HEK293T (cell line): ENCODE results near the gene ATAD3A.

Experiments used
- CTCF ChIA-PET: fragments of 350-600 bp; formaldehyde crosslinking; extraction: SDS; loops from one replicate; lab custom pipeline; 2021; ENCODE audit warnings: antibody characterized with exemption, inconsistent platforms; lab: Yijun Ruan, JAX
- POLR2A ChIA-PET: fragments of 350-600 bp; formaldehyde crosslinking; extraction: SDS; loops from one replicate; lab custom pipeline; 2020; ENCODE audit warnings: antibody characterized with exemption, inconsistent platforms; lab: Yijun Ruan, JAX
- DNase-seq: peaks from one replicate; pipeline ENCODE4 v3.0.0; 2012; ENCODE audit warnings: mixed read lengths; ENCODE audit errors: extremely low spot score
- ARNT ChIP-seq: fragments of 450-650 bp; IDR thresholded peaks from 2 replicates; pipeline ENCODE4 v1.6.1; 2017; ENCODE audit warnings: mild to moderate bottlenecking
- BHLHE40 ChIP-seq: fragments of 450-650 bp; IDR thresholded peaks from 2 replicates; pipeline ENCODE4 v1.6.1; 2016; ENCODE audit warnings: mild to moderate bottlenecking, moderate library complexity, borderline replicate concordance
- CTBP1 ChIP-seq: fragments of 450-650 bp; IDR thresholded peaks from 2 replicates; pipeline ENCODE4 v1.6.1; 2016; ENCODE audit warnings: borderline replicate concordance
- ELF4 ChIP-seq: fragments of 450-650 bp; IDR thresholded peaks from 2 replicates; pipeline ENCODE4 v1.6.1; 2017; ENCODE audit warnings: antibody characterized with exemption
- FOXA1 ChIP-seq: fragments of 450-650 bp; IDR thresholded peaks from 2 replicates; pipeline ENCODE4 v1.6.1; 2016; ENCODE audit warnings: mild to moderate bottlenecking
- FOXK2 ChIP-seq: fragments of 450-650 bp; IDR thresholded peaks from 2 replicates; pipeline ENCODE4 v1.6.1; 2016; ENCODE audit warnings: mild to moderate bottlenecking
- FOXM1 ChIP-seq: fragments of 450-650 bp; IDR thresholded peaks from 2 replicates; pipeline ENCODE4 v1.6.1; 2017; ENCODE audit warnings: mild to moderate bottlenecking, borderline replicate concordance
- HDGF ChIP-seq: fragments of 450-650 bp; IDR thresholded peaks from 2 replicates; pipeline ENCODE4 v1.6.1; 2017; ENCODE audit warnings: antibody characterized with exemption, borderline replicate concordance
- L3MBTL2 ChIP-seq: fragments of 450-650 bp; conservative IDR thresholded peaks from 2 replicates; pipeline ENCODE4 v1.6.1; 2016; ENCODE audit warnings: mild to moderate bottlenecking
- LEF1 ChIP-seq: fragments of 450-650 bp; IDR thresholded peaks from 2 replicates; pipeline ENCODE4 v1.6.1; 2017; ENCODE audit warnings: mild to moderate bottlenecking, borderline replicate concordance
- NFRKB ChIP-seq: fragments of 450-650 bp; IDR thresholded peaks from 2 replicates; pipeline ENCODE4 v1.6.1; 2016; ENCODE audit warnings: mild to moderate bottlenecking, moderate library complexity
- SP1 ChIP-seq: fragments of 450-650 bp; IDR thresholded peaks from 2 replicates; pipeline ENCODE4 v1.6.1; 2017
- SUZ12 ChIP-seq: fragments of 450-650 bp; IDR thresholded peaks from 2 replicates; pipeline ENCODE4 v1.6.1; 2016; ENCODE audit warnings: mild to moderate bottlenecking
- TARDBP ChIP-seq: fragments of 450-650 bp; IDR thresholded peaks from 2 replicates; pipeline ENCODE4 v1.6.1; 2016
- ZNF384 ChIP-seq: fragments of 450-650 bp; IDR thresholded peaks from 2 replicates; pipeline ENCODE4 v1.6.1; 2016
- TF ChIP-seq, protein P1 (sequence below): fragments of 450-650 bp; IDR thresholded peaks from 2 replicates; pipeline ENCODE4 v1.6.1; 2016

ATAD3A gene

DNA sequence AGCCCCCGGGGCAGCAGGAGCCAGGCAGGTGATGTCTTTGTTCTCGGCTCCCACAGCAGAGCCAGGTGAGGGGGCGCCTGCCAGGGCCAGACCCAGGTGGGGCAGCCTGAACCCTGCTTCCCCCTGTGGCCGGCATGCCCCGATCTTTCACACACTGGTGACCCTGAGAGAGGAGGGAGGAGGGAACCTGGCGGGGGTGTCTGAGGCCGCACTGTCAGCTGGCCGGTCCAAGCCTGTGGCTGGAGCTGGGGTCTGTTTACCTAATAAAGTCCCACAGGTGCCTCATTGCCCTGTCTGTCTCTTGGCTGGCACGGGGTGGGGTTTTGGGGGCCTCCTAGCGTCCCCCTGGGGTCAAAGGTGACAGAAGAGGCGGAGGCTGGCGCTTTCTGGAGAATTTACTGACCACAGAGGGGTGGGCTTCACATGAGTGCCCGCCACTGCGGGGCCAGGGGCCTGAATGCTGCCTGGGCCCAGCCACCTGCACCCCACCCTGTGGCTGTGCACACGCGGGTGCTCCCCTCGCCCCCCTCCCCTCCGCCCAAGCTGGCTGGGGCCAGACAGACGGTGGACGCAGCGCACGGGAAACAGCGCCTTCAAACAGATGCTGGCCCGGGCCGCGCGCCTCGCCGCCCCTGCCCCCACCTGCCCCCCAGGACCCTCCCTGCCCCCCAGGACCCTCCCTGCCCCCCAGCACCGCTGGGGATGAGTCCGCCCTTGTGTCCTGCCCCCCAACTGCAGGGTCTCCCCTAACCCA is 22.6 kb downstream of the ATAD3A start:
- CTCF ChIA-PET: no interaction called here
- TF ChIP-seq LEF1 (no peak), ELF4 (no peak), L3MBTL2 (no peak), NFRKB (no peak)
- TF ChIP-seq, protein P1, sequence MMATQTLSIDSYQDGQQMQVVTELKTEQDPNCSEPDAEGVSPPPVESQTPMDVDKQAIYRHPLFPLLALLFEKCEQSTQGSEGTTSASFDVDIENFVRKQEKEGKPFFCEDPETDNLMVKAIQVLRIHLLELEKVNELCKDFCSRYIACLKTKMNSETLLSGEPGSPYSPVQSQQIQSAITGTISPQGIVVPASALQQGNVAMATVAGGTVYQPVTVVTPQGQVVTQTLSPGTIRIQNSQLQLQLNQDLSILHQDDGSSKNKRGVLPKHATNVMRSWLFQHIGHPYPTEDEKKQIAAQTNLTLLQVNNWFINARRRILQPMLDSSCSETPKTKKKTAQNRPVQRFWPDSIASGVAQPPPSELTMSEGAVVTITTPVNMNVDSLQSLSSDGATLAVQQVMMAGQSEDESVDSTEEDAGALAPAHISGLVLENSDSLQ: no peak
- DNase-seq: no peak
- POLR2A ChIA-PET: no interaction called here

DNA sequence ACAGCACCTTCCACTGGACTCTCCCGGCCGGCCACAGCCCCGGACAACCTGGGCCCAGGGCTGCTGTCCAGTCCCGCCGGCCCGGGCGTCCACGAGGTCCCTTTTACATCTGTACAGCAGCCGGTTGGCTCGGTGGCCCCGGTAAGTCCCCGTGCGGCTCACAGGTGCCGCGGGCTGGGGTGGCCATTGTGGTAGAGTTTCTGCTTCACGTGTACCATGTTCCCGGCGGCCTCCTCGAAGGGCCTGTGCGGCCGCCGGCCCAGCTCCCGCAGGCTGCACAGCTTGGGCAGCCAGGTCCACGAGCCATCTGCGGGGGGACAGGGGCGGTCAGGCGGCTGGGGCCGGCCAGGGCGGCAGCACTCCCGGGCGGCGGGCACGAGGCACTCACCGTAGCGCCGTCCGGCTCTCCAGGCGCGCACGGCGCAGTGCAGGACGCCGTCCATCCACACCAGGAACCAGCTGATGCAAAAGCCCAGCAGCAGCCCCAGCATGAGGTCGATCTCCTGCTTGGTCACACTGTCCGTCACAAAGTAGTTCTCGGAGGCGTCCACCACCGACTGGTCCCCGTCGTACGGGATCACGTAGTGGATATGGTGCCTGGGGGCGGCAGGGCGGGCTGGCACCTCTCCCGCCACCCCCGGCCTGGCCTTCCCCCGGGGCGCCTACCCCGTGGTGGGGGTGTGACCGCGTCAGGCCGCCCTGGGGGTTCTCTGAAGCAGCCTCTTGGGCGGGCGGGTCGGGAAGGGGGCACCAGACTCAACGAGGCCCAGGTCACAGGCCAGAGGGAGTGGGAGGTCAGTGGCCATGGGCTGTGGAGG is 23.4 kb downstream of the ATAD3A start:
- TF ChIP-seq ZNF384 (no peak), FOXK2 (no peak), FOXM1 (no peak), HDGF (no peak), ARNT (no peak), ELF4 (no peak)
- DNase-seq: no peak
- ChIA-PET POLR2A (interaction anchor here (1.1 kb wide), 1 partner anchor 19 kb away, joined by 3 read pairs; no protein-coding TSS in a partner anchor), CTCF (no interaction called here)

DNA sequence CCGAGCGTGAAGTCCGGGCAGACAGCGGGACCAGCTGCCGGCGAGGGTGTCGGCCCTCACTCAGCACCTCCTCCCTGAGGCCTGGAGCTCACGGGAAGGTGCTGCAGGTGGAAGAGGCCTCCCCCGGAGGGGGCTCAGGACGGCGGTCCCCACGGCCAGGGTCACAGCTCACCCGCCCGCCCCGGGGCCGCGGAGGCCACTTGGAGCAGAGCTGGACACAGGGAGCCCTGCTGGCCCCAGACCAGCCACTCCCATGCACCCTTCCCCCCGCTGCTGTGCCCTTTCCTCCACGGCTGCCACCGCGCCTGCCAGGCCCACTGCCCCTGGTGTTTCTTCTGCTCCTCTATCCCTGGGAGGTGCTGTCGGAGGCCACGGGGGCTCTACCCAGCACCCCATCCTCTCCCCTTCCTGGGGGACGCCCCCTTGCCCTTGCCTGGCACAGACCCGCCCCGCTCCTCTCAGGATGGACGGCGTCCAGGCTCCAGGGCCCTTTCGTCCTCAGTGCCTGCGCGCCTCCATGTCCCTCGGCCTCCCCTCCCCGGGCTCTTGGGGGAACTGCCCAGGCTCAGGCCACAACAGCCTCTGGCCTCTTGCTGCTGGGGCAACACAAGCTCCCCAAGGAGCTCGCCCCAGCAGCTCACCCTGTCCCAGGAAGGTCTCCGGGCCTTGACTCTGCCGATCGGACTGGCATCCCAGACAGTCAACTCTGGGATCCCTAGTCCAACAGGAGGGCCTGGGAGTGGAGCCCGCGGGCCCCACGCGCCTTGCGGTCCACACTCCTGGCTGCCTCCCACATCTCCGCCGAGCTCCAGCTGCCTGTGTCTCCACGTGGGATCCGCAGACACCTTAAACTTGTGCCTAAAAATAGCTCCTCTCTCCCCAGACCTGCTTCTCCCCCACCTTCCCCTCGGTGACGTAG is 24.3 kb downstream of the ATAD3A start:
- TF ChIP-seq L3MBTL2 (no peak), CTBP1 (no peak), ELF4 (no peak), ARNT (no peak), FOXA1 (no peak), FOXM1 (no peak), HDGF (no peak), ZNF384 (no peak), FOXK2 (no peak), SUZ12 (no peak), LEF1 (no peak), SP1 (no peak)
- TF ChIP-seq, protein P1: no peak
- DNase-seq: no peak
- CTCF ChIA-PET: no interaction called here
- POLR2A ChIA-PET: interaction anchor here (1.1 to 1.2 kb wide), 2 partner anchors 13 to 18 kb away, joined by 3 read pairs; no protein-coding TSS in a partner anchor

DNA sequence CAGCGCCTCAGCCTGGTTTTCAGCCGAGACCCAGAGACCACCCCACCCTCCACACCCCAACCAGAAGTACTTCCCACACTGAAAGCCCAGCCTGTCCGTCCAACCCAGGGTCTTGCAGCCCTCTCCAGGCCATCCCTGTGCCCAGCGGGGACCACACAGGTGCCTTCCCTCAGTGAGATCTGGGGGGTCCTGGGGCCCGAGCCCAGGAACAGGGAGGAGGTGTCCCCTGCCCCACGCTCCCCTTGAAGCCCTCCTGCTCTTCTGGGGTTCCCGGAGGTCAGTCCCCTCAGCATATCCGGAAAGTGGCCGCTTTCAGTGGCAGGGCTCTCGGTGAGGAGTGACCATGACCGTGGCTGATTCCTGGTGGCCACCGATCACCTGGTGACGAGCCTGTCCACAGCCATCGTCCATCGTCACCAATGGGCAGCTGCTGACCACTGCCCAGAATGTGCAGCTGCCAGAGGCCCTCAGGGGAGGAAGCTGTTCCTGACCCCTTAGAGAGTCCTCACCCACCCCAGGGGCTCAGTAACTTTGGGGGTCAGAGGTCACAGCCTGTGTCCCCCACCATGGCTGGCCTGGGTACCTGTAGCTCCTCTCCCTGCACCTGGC is 25.1 kb downstream of the ATAD3A start:
- CTCF ChIA-PET: no interaction called here
- DNase-seq: no peak
- TF ChIP-seq FOXM1 (no peak), SUZ12 (no peak), BHLHE40 (no peak), SP1 (no peak), CTBP1 (no peak), ARNT (no peak), FOXK2 (no peak), HDGF (no peak), LEF1 (no peak), L3MBTL2 (no peak), ZNF384 (no peak), NFRKB (no peak), FOXA1 (no peak), TARDBP (no peak), ELF4 (no peak)
- TF ChIP-seq, protein P1: no peak
- POLR2A ChIA-PET: interaction anchor here (1.2 kb wide), 1 partner anchor 14 kb away, joined by 3 read pairs; no protein-coding TSS in a partner anchor

DNA sequence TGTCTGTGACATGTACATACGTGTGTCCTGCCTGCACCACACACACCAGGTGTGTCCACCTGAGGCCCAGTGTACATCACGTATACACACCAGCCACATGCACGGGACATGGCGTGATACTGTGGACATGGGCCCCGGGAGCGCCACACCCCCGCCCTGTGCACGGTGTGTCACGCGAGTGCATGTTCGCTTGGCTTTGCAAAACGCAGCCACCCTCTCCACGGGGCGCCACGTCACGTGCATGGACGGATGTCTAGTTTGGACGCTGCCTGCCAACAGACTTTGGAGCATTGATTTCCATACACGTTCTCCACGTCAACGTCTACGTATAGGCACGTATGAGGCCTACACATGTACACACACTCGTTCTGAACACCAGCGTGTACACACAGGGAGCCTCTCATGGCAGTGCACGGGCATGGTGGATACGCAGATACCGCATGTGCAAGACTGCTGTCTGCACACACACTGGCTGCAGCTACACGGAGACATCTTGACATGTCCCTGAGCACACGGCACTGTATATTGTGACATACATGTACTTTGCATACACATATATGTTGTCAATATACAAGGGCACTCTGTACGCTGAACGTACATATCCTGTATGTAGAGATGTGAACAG is 25.8 kb downstream of the ATAD3A start:
- no peak for DNase-seq
- TF ChIP-seq NFRKB (no peak), FOXM1 (no peak), ARNT (no peak), L3MBTL2 (no peak), FOXA1 (no peak), SUZ12 (no peak), ELF4 (no peak), SP1 (no peak), HDGF (no peak), LEF1 (no peak), TARDBP (no peak), FOXK2 (no peak), ZNF384 (no peak), BHLHE40 (no peak)
- TF ChIP-seq, protein P1: no peak
- ChIA-PET POLR2A (no interaction called here), CTCF (no interaction called here)
